B cell (primary cell): ENCODE measurements around the gene KIRREL1. TPM values are rescaled to one million over a fixed set of nuclear protein-coding genes. Genes with fewer than 3 reads are reported as not detected.

Experiments used
- ATAC-seq: fragments of 200-7000 bp; cut with Tn5 transposase; one replicate; pipeline ENCODE4 v1.10.0; 2021; ENCODE audit warnings: low read depth, mild to moderate bottlenecking, moderate number of reproducible peaks, moderate library complexity
- CTCF ChIA-PET: fragments of 350-600 bp; sonication (Branson Sonifier 250); formaldehyde crosslinking; loops from one replicate; lab custom pipeline; 2021; ENCODE audit warnings: antibody characterized with exemption, inconsistent platforms; lab: Charles Lee
- POLR2A ChIA-PET: fragments of 350-600 bp; sonication (Branson Sonifier 250); formaldehyde crosslinking; loops from one replicate; lab custom pipeline; 2021; ENCODE audit warnings: antibody characterized with exemption; lab: Charles Lee
- DNase-seq: peaks from one replicate; pipeline ENCODE4 v3.0.0; 2013
- H2AFZ ChIP-seq: 2 replicates; pipeline ENCODE4 v1.6.1; 2012; ENCODE audit warnings: mild to moderate bottlenecking, low read depth, low read length; ENCODE audit not compliant: insufficient read depth, poor library complexity, severe bottlenecking
- H3K27ac ChIP-seq, 2 donors: 1 replicate in 1 of 2; 2 replicates in 1 of 2; pipeline ENCODE4 v1.5.1; 2012 to 2013; ENCODE audit warnings: low read length in 2 of 2, mild to moderate bottlenecking in 2 of 2, moderate library complexity in 1 of 2
- H3K27me3 ChIP-seq, 4 experiments: fragments of 200-600 bp in 1 of 4; sonication (generic) in 1 of 4; replicated peaks in 1 of 4; 1 replicate in 2 of 4; 2 replicates in 2 of 4; pipeline versions ENCODE4 v1.6.1 to v1.7.0; 2013 to 2016; ENCODE audit warnings: low read length in 3 of 4, mild to moderate bottlenecking in 2 of 4, mixed read lengths in 1 of 4, moderate library complexity in 1 of 4; ENCODE audit not compliant: insufficient read depth in 4 of 4, control insufficient read depth in 3 of 4; ENCODE audit errors: control extremely low read depth in 1 of 4
- H3K36me3 ChIP-seq, 2 experiments: replicated peaks in 1 of 2; 1 replicate in 1 of 2; 2 replicates in 1 of 2; pipeline versions ENCODE4 v1.6.1 to v1.7.1; 2013; ENCODE audit warnings: low read length in 1 of 2; ENCODE audit not compliant: insufficient read depth in 2 of 2, control insufficient read depth in 1 of 2; ENCODE audit errors: control extremely low read depth in 1 of 2, extremely low read depth in 1 of 2
- H3K4me1 ChIP-seq, 2 donors: fragments of 200-600 bp in 1 of 2; sonication (generic) in 1 of 2; 1 replicate in 1 of 2; 2 replicates in 1 of 2; pipeline versions ENCODE4 v1.5.1 to v1.6.1; 2013 to 2017; ENCODE audit warnings: low read length in 2 of 2; ENCODE audit not compliant: control insufficient read depth in 2 of 2, insufficient read depth in 2 of 2
- H3K4me2 ChIP-seq: replicated peaks from 2 replicates; pipeline ENCODE3; 2012; ENCODE audit warnings: mild to moderate bottlenecking, low read depth, low read length; ENCODE audit not compliant: poor library complexity, severe bottlenecking
- H3K4me3 ChIP-seq, 5 experiments: fragments of 200-600 bp in 1 of 5; sonication (generic) in 1 of 5; 1 replicate in 3 of 5; 2 replicates in 2 of 5; pipeline versions ENCODE4 v1.5.1 to v1.7.0; 2011 to 2016; ENCODE audit warnings: low read length in 4 of 5, mild to moderate bottlenecking in 4 of 5, low read depth in 2 of 5, control low read depth in 1 of 5, moderate library complexity in 1 of 5; ENCODE audit not compliant: insufficient read depth in 1 of 5; ENCODE audit errors: control extremely low read depth in 1 of 5, extremely low read depth in 1 of 5
- H3K79me2 ChIP-seq: fragments of 200-600 bp; sonication (generic); one replicate; pipeline ENCODE4 v1.6.0; 2016; ENCODE audit warnings: low read length; ENCODE audit not compliant: control insufficient read depth, insufficient read depth
- H3K9ac ChIP-seq: fragments of 200-600 bp; sonication (generic); 2 replicates; pipeline ENCODE4 v1.6.1; 2017; ENCODE audit warnings: mild to moderate bottlenecking, low read length, moderate library complexity
- H3K9me3 ChIP-seq, 3 donors: one replicate each; pipeline versions ENCODE4 v1.6.1 to v1.7.1; 2013; ENCODE audit warnings: low read length in 2 of 3; ENCODE audit not compliant: control insufficient read depth in 2 of 3, insufficient read depth in 1 of 3; ENCODE audit errors: control extremely low read depth in 1 of 3
- H4K20me1 ChIP-seq: 2 replicates; pipeline ENCODE4 v1.6.0; 2012; ENCODE audit warnings: mild to moderate bottlenecking, low read length; ENCODE audit not compliant: insufficient read depth, control insufficient read depth, poor library complexity, severe bottlenecking
- H3K27ac Mint-ChIP-seq: one replicate; pipeline ENCODE4 v1.8.0; 2021; ENCODE audit warnings: mixed read lengths
- H3K27me3 Mint-ChIP-seq: one replicate; pipeline ENCODE4 v1.8.0; 2021; ENCODE audit warnings: mixed read lengths
- H3K4me1 Mint-ChIP-seq: one replicate; pipeline ENCODE4 v1.8.0; 2021; ENCODE audit warnings: mixed read lengths
- H3K4me3 Mint-ChIP-seq: one replicate; pipeline ENCODE4 v1.8.0; 2021; ENCODE audit warnings: mixed read lengths
- H3K9me3 Mint-ChIP-seq: one replicate; pipeline ENCODE4 v1.8.0; 2022; ENCODE audit warnings: mixed read lengths; ENCODE audit not compliant: insufficient read depth
- EZH2 ChIP-seq: IDR thresholded peaks from 2 replicates; pipeline ENCODE4 v1.6.1; 2012; ENCODE audit warnings: borderline replicate concordance, low read depth, mild to moderate bottlenecking, moderate library complexity, low read length; ENCODE audit not compliant: insufficient read depth, poor library complexity, severe bottlenecking
- WGBS: methylation state at CpG from one replicate; pipeline ENCODE4 v1.1.5; 2013; ENCODE audit warnings: missing lambda C conversion rate; ENCODE audit not compliant: insufficient coverage; 5-methylcytosine and 5-hydroxymethylcytosine counted together
- intact Hi-C: fragments of 100-400 bp; cut with micrococcal nuclease; formaldehyde crosslinking; loops from one replicate; pipeline ENCODE4 v1.10.0; 2022
- polyA plus RNA-seq: library from polyadenylated mRNA; depleted of rRNA; stranded (reverse); fragments of >200 nt; gene quantifications from 2 replicates; pipeline ENCODE4 v1.2.3, GENCODE V29; 2012
- total RNA-seq, 2 donors: library from RNA; stranded (reverse); fragments of 120-200 nt in 1 of 2; gene quantifications; 1 replicate in 1 of 2; 2 replicates in 1 of 2; pipeline versions ENCODE4 v1.2.3 to v1.2.4, GENCODE V29; 2013 to 2022
- TF ChIP-seq, protein P1 (sequence below): fragments of 200-600 bp; IDR thresholded peaks from one replicate; pipeline ENCODE4 v1.8.0; 2022; ENCODE audit warnings: antibody characterized with exemption, mild to moderate bottlenecking

Gene KIRREL1
- total and polyA plus RNA-seq, 2 donors (not counting 1 experiment from before 2014, with no cell fraction given): not detected

DNA sequence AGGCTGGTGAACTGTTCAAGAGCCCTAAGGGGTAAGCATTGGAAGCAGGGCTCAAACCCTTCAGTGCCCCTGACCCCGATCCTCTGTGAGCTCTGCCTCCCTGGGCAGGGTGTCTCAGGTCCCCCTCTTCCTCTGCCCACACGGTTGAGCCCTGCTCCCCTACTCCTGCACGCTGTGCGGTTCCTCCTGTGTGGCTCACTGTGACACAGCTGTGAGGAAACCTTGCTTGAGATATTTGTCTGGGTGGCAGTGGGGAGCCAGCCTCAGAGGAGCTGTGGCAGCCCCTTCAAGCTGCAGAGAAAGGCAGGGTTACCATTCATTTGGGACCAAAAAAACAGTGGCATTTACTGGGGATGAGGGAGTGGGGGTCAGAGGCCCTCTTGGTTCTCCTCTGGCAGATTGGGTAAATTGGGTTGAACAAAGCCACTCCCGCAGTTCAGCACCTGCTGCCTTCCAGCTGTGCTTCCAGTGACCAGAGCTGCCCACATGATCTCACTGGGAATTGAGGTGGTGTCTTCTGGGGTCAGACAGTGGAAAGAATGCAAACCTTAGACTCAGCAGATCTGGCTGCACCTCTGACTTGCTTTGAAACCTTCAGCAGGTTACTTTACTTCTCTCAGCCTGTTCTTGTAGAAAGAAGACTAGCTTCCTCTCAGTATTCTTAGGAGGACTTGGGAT lies 126.7 kb downstream of the KIRREL1 start:
- no peak for ATAC-seq

More for the DNA sequence above, 126.7 kb downstream of the KIRREL1 start:
- intact Hi-C loops: loop anchor here (2.0 to 10.0 kb wide), 5 partner anchors 241 to 955 kb away; partner anchors contain the start of gene AIM2
- peaks cover 10 to 16% of the 10 kb centered on the region in 2 donors for H3K4me1 ChIP-seq
- ChIA-PET CTCF (interaction anchor here (0.6 to 16.2 kb wide), 15 partner anchors 7 to 878 kb away, joined by 3 to 534 read pairs (median 9); partner anchors contain the start of gene KIRREL1), POLR2A (no interaction called here)
- no peaks in the 10 kb centered on the region for H3K9me3 Mint-ChIP-seq
- no peak overlapping the region for H3K27ac ChIP-seq
- H3K9me3 ChIP-seq: peaks cover 0 to 2% (median 0%) of the 10 kb centered on the region in 3 donors
- H3K4me3 ChIP-seq: no peak overlapping the region
- H3K27me3 Mint-ChIP-seq: peaks cover 43% of the 10 kb centered on the region
- 72% methylated on average over 3 of the region's 5 CpGs for WGBS
- H3K27ac Mint-ChIP-seq: no peak overlapping the region
- H3K36me3 ChIP-seq: no peaks in the 10 kb centered on the region
- H3K9ac ChIP-seq: no peak overlapping the region
- H4K20me1 ChIP-seq: no peaks in the 10 kb centered on the region
- peaks cover 0 to 40% (median 18%) of the 10 kb centered on the region in 4 experiments for H3K27me3 ChIP-seq
- DNase-seq: no peak
- no peak overlapping the region for H3K4me2 ChIP-seq
- H3K4me3 Mint-ChIP-seq: no peak overlapping the region
- TF ChIP-seq EZH2: no peak
- TF ChIP-seq, protein P1, sequence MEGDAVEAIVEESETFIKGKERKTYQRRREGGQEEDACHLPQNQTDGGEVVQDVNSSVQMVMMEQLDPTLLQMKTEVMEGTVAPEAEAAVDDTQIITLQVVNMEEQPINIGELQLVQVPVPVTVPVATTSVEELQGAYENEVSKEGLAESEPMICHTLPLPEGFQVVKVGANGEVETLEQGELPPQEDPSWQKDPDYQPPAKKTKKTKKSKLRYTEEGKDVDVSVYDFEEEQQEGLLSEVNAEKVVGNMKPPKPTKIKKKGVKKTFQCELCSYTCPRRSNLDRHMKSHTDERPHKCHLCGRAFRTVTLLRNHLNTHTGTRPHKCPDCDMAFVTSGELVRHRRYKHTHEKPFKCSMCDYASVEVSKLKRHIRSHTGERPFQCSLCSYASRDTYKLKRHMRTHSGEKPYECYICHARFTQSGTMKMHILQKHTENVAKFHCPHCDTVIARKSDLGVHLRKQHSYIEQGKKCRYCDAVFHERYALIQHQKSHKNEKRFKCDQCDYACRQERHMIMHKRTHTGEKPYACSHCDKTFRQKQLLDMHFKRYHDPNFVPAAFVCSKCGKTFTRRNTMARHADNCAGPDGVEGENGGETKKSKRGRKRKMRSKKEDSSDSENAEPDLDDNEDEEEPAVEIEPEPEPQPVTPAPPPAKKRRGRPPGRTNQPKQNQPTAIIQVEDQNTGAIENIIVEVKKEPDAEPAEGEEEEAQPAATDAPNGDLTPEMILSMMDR: no peak
- no peak overlapping the region for H2AFZ ChIP-seq
- peaks cover 19% of the 10 kb centered on the region for H3K4me1 Mint-ChIP-seq
- no peaks in the 10 kb centered on the region for H3K79me2 ChIP-seq
